Measurements from ENCODE around the gene PIAS2. TPM values are rescaled to one million over a fixed set of nuclear protein-coding genes. Genes with fewer than 3 reads are reported as not detected.

Gene PIAS2
- total and polyA plus RNA-seq, 2 of the 13 experiments (the other 11 are each of a cell fraction or from before 2014, with no cell fraction given), result 12.2 to 12.7 TPM

DNA sequence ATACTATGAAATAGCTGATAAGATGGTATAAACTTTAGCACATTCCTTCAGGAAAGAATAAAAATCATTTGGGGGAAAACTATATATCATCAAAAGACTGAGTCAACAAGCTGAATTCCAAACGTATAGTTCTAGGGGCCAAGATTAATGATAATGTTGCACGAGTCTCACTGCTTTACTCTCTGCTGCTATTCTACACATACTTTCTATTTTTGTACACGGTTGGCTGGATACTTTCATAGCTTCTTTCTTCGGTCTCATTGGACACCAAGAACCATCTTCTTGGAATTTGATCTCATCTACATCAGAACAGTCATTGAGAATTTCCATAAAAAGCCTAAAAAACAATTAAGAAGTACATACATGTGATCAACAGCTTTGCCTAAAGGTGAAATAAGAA lies 87.8 kb downstream of the PIAS2 start (continued):
- TF ChIP-seq ZNF12 (CRISPR knock-in tag; IDR thresholded peaks at IDR 0.05), result no peak

DNA sequence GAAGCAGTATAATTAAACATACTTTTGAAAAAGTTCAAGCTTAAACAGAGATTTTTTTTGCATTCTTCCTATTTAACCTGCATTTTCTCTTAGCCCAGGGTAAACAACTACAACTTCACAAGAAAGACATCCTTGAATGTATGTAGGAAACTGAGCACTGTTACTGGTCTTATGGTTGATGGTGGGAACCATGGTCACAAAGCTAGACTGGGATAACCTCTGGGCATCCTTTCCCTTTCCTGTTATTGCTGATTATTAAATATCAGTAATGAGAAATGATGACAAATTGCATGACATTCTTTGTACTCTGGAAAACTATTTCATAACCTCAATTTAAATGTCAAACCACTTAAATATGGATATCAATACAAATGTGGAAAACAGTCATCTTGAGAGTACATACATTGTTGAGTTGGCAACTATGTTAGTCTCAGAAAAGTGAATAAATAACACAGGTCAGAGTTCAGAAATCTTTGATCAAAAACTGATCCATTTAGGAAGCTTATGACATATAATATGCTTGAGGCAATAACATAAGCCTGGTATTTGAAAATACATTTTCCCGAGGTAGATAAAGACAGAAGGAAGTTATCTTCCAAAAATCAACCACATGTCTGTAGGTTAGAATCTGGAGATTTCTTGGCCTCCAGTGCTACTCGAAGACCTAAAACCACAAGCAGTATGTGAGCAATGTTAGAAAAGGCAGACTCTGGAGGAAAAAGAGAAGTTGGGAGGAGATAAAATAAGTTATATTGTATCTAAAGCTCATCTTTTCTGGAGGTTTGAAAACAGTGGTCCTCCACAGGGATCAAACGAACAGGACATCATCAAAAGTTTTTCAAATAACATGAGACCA lies 95.2 kb downstream of the PIAS2 start:
- TF ChIP-seq ZNF496 (CRISPR knock-in tag; IDR thresholded peaks at IDR 0.05; ENCODE audit: insufficient replicate concordance) (no peak), ZNF766 (CRISPR knock-in tag; IDR thresholded peaks at IDR 0.05; ENCODE audit: borderline replicate concordance) (no peak), ZNF30 (CRISPR knock-in tag; IDR thresholded peaks at IDR 0.05) (no peak)
- TF ChIP-seq, protein P1, sequence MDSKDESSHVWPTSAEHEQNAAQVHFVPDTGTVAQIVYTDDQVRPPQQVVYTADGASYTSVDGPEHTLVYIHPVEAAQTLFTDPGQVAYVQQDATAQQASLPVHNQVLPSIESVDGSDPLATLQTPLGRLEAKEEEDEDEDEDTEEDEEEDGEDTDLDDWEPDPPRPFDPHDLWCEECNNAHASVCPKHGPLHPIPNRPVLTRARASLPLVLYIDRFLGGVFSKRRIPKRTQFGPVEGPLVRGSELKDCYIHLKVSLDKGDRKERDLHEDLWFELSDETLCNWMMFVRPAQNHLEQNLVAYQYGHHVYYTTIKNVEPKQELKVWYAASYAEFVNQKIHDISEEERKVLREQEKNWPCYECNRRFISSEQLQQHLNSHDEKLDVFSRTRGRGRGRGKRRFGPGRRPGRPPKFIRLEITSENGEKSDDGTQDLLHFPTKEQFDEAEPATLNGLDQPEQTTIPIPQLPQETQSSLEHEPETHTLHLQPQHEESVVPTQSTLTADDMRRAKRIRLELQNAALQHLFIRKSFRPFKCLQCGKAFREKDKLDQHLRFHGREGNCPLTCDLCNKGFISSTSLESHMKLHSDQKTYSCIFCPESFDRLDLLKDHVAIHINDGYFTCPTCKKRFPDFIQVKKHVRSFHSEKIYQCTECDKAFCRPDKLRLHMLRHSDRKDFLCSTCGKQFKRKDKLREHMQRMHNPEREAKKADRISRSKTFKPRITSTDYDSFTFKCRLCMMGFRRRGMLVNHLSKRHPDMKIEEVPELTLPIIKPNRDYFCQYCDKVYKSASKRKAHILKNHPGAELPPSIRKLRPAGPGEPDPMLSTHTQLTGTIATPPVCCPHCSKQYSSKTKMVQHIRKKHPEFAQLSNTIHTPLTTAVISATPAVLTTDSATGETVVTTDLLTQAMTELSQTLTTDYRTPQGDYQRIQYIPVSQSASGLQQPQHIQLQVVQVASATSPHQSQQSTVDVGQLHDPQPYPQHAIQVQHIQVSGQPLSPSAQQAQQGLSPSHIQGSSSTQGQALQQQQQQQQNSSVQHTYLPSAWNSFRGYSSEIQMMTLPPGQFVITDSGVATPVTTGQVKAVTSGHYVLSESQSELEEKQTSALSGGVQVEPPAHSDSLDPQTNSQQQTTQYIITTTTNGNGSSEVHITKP (CRISPR knock-in tag; IDR thresholded peaks at IDR 0.05; ENCODE audit: low read depth), result no peak
- TF ChIP-seq, protein P2, sequence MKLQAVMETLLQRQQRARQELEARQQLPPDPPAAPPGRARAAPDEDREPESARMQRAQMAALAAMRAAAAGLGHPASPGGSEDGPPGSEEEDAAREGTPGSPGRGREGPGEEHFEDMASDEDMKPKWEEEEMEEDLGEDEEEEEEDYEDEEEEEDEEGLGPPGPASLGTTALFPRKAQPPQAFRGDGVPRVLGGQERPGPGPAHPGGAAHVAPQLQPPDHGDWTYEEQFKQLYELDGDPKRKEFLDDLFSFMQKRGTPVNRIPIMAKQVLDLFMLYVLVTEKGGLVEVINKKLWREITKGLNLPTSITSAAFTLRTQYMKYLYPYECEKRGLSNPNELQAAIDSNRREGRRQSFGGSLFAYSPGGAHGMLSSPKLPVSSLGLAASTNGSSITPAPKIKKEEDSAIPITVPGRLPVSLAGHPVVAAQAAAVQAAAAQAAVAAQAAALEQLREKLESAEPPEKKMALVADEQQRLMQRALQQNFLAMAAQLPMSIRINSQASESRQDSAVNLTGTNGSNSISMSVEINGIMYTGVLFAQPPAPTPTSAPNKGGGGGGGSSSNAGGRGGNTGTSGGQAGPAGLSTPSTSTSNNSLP (IDR thresholded peaks at IDR 0.05; ENCODE audit: low read depth, low read length), result no peak
- Histone ChIP-seq H3K9me3 (ENCODE audit: low read length) (no peaks in the 10 kb centered on the region), H3K9ac (ENCODE audit: insufficient read depth, low read depth, low read length) (no peak overlapping the region), H4K20me1 (ENCODE audit: insufficient read depth, low read length) (no peaks in the 10 kb centered on the region), H3K4me2 (ENCODE audit: low read depth, low read length) (no peak overlapping the region), H3K27me3 (ENCODE audit: control insufficient read depth in 1 of 2, insufficient read depth in 2 of 2, low read length in 2 of 2) (no peaks in the 10 kb centered on the region), H2AFZ (ENCODE audit: low read length) (no peak overlapping the region), H3K4me3 (replicated peaks in 1 of 3; ENCODE audit: insufficient read depth in 1 of 3, low read depth in 2 of 3, low read length in 3 of 3) (no peak overlapping the region), H3K79me2 (ENCODE audit: insufficient read depth, low read length) (no peaks in the 10 kb centered on the region), H3K36me3 (replicated peaks in 1 of 2; ENCODE audit: control insufficient read depth in 1 of 2, insufficient read depth in 2 of 2, low read length in 2 of 2) (peaks cover 0 to 6% of the 10 kb centered on the region in 2 experiments), H3K27ac (ENCODE audit: extremely low read length, insufficient read depth, low read length) (no peak overlapping the region), H3K4me1 (ENCODE audit: insufficient read depth, low read length) (no peaks in the 10 kb centered on the region)
- CTCF ChIA-PET (ENCODE audit: low intra/inter-chr PET ratio, low total read pairs), result no interaction called here
- 97% methylated on average over 3 of the region's 3 CpGs for WGBS (ENCODE audit: low lambda C conversion rate)
- POLR2A ChIA-PET, result no interaction called here
- intact Hi-C loops (cut with micrococcal nuclease; ENCODE audit: unreplicated experiment), result no loop called here
- no TSS peak for BruUV-seq (replicated peaks)
- in situ Hi-C loops (cut with HindIII; ENCODE audit: extremely low pct_ligation_motif_present, low pct_unique_long_range_greater_than_20kb), result no loop called here
- FAIRE-seq (no peak), ATAC-seq (no peak), DNase-seq (ENCODE audit: low spot score) (no peak)
